SK-N-MC (cell line): ENCODE results near the gene TBPL2.

Experiments
- EZH2 ChIP-seq: fragments of 200-600 bp; sonication (generic); IDR thresholded peaks from one replicate; pipeline ENCODE4 v1.6.1; 2017; ENCODE audit warnings: antibody characterized with exemption
- FOXP2 ChIP-seq: optimal IDR thresholded peaks from 2 replicates; pipeline ENCODE3; 2011; ENCODE audit warnings: mild to moderate bottlenecking, moderate library complexity; ENCODE audit not compliant: insufficient read depth; ENCODE audit errors: extremely low read length, control extremely low read depth
- POLR2AphosphoS5 ChIP-seq: IDR thresholded peaks from 2 replicates; pipeline ENCODE4 v1.6.1; 2012; ENCODE audit warnings: mild to moderate bottlenecking, low read depth, low read length, borderline replicate concordance

- no peak for TF ChIP-seq EZH2
- no peak for TF ChIP-seq POLR2AphosphoS5
- no peak for TF ChIP-seq FOXP2
Observed at GRCh38 chr14:55438066-55438683, 2.2 kb downstream of the TBPL2 start.
